Hypothalamus (tissue), 51 donors: ENCODE measurements around the gene EXOC8.
A peak's percentile ranks its signal among the peaks of the same experiment; 100 is the strongest.
"Not testable (repeated sequence)": the region's sequence is repeated elsewhere in the genome, so short reads cannot be mapped to it uniquely, and the experiment has no call there.

Source experiments
- DNase-seq, 51 donors: peaks; one replicate each; lab custom pipeline; 2025; lab: John Stamatoyannopoulos, UW

The EXOC8 gene

DNA sequence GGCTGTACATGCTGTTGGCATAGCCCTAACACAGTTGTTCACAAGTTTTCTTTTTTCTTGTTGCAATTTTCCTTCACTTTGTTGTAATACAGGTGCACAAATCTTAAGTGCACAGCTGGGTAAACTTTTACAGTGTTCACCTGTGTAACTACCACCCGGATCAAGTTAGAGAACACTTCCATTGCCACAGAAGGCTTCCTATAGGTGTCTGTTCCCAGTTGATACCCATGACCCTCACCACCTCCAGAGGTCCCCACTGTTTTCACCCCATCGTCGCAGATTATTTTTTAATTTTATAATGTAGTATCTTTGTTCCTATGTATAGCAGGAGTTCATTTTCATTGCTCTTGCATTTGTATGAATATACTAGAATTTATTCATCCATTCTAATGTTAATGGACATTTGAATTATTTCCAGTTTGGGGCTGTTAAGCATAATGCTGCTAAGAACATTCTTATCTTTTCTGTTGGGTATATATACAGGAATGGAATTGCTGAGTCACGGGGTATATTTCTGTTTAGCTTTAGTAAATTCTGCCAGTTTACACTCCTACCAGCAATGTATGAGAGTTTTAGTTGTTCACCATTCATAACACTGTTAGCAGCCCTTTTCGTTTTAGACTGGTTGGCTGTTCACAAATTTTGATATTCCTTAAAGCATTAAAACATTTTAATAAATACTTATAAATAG, 16.8 kb upstream of the EXOC8 start:
- no peak for DNase-seq

DNA sequence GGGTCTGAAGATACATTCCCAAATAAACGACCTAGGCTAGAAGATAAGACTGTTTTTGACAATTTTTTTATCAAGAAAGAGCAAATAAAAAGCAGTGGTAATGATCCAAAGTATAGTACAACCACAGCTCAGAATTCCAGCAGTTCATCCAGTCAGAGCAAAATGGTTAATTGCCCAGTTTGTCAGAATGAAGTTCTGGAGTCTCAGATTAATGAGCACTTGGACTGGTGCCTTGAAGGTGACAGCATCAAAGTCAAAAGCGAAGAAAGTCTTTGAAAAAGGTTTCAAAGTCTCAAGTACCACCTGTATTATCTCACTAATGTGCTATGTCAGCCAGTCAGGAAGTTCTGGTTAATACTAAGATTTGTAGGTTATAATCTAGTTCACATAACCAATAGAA, 15.4 kb upstream of the EXOC8 start:
- no peak for DNase-seq

- DNase-seq, result no peak
These were observed 14.2 kb upstream of the EXOC8 start for GRCh38 chr1:231351816-231352215.

DNA sequence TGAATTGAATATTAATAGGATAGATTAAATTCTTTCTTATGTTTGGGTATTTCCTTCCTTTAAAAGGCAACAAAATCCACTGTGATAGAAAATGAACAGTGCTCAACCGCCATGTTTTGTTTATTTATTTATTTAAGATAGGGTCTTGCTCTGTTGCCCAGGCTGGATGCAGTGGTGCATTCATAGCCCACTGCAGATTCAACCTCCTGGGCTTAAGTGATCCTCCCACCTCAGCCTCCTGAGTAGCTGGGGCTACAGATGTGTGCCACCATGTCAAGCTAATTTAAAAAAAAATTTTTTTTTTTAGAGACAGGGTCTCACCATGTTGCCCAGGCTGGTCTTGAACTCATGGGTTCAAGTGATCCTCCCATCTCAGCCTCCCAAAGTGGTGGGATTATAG, 11.2 kb upstream of the EXOC8 start:
- not testable (repeated sequence) for DNase-seq

GRCh38 chr1:231348442-231348841, 10.8 kb upstream of the EXOC8 start:
- no peak for DNase-seq

- no peak for DNase-seq
These were observed 10.3 kb upstream of the EXOC8 start for GRCh38 chr1:231347961-231348360.

GRCh38 chr1:231340328-231341013, 2.8 kb upstream of the EXOC8 start:
- no peak for DNase-seq

DNA sequence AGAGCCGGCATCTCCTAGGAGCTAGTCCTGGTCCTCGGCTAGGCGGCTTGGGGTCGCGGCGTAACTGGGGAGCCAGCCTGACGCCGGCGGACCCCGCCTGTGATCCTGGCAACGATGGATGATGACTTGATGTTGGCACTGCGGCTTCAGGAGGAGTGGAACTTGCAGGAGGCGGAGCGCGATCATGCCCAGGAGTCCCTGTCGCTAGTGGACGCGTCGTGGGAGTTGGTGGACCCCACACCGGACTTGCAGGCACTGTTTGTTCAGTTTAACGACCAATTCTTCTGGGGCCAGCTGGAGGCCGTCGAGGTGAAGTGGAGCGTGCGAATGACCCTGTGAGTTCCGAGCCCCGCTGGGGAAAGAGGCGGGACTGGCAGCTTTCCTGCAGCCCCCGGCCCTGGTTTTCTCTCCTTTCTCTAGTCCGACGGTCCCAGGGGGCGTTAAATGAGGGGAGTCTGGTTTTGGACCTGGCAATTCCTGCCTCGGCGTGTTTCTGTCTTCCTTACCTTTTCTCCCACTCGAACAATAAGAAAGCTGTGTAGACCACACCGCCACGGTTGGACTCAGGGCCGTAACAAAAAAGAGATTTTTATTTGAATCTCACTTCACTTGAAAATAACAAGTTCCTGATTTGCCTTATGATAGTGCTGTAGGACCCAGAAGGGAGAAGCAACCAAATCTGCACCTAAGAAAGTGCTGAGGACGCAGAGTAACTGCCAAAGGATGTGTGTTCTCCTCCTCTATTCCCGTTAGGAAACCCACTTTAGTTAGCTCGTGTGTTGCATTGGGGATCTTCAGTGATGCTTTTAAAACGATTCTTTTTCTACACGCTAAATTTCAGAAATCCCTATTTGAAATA, 847 bp upstream of the EXOC8 start, which contains the start of gene SPRTN:
TSS of gene SPRTN (plus strand) at position 24 of the 859 bp plus-strand sequence. CDS start at position 115, 91 bp downstream.
- DNase-seq, result peak in 5 of 51 donors; percentile 10 to 73 (median 62)

- DNase-seq, result peak in 4 of 51 donors; percentile 38 to 70 (median 46)
These were observed 595 bp downstream of the EXOC8 start for GRCh38 chr1:231337043-231337471.

GRCh38 chr1:231335663-231336602, 1.7 kb downstream of the EXOC8 start:
- DNase-seq, result no peak

DNA sequence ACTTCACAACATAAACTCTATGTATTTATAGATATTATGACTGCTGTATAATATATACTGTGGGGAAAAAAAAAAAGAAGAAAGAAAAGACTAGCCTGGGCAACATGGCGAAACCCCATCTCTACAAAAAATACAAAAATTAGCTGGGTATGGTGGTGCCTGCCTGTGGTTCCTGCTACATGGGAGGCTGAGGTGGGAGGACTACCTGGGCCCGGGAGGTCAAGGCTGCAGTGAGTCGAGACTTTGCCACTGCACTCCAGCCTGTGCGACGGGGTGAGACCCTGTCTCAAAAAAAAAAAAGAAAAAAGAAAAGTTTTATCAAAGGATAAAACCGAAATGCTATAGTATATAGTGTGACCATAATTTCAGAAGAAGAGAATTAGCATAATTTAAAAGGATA, 2.7 kb downstream of the EXOC8 start:
- DNase-seq, result no peak

DNA sequence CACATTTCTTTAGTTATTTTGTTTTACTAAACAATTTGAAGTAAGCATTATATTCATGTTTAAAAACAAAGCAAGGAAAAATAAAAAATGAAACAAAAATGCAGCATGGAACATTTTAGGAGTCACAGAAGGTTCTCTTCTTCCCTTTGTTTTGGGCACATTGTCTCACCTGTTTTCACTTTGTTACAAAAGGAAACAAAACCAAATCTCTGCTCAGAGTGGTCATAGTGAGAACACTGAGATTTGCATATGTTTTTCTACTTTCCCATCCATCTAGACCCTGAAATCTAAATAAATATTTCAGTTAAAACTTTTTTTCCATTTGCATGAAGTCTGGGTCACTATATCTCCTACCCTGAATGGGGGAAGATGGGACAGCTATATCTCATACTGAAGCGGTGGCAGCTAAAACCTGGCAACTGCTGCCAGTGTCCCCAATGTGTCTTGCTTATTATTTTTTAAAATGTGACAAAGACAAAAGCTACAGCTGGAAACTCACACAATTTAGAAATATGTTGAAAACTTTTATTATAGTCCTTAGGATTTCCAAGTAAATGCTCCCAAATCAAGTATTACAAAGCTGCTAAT, 3.5 kb downstream of the EXOC8 start:
- no peak for DNase-seq

DNA sequence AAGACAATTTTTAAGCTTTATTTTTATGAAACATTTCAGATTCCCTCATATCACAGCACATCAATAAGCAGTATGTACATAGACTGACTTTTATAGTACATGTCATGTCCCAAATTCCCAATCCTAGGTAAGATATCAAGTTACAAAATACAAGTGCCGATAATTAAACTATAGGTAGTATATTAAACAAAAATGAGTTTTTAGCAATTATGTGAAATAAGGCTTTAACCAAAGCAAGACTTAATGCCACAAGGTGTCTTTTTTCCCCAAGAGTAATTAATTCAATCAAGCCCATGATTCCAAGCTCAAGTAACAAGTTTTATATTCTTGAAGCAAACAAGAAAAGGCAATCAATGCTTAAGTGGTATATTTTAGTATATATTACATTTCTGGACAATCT, 4.9 kb downstream of the EXOC8 start:
- DNase-seq, result no peak

DNA sequence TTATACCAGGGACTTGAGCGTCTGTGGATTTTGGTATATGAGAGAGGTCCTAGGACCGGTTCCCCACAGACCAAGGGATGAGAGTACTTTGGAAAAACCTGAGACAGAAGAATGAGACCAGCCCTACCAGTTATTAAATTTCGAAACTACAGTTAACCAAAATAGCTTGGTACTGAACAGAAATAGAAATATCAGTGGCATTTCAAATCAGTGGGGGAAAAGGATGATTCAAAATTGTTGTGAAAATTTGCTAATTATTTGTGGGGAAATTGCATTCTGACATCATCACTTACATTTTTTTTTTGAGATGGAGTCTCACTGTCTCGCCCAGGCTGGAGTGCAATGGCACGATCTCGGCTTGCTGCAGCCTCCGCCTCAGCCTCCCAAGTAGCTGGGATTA, 8.2 kb downstream of the EXOC8 start:
- no peak for DNase-seq

GRCh38 chr1:231327617-231328016, 10.0 kb downstream of the EXOC8 start:
- DNase-seq, result no peak

GRCh38 chr1:231326248-231326647, 11.4 kb downstream of the EXOC8 start:
- no peak for DNase-seq

DNA sequence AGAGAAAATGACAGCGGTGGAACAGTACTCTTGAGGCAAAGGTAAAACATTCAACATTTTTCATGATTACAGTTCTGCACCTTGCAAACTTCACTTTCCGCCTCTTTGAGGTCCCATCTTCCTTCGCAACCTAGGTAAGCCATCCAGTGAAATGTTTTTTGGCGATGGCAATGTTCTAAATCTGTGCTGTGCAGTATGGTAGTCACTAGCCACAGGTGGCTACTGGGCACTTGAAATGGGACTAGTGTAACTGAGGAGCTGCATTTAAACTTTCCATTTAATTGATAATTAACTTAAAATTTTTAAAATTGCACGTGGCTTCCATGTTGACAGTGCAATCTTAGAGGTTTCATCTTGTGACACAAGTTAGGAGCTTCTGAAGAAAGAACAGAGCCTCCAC, 13.0 kb downstream of the EXOC8 start:
- DNase-seq, result no peak

DNA sequence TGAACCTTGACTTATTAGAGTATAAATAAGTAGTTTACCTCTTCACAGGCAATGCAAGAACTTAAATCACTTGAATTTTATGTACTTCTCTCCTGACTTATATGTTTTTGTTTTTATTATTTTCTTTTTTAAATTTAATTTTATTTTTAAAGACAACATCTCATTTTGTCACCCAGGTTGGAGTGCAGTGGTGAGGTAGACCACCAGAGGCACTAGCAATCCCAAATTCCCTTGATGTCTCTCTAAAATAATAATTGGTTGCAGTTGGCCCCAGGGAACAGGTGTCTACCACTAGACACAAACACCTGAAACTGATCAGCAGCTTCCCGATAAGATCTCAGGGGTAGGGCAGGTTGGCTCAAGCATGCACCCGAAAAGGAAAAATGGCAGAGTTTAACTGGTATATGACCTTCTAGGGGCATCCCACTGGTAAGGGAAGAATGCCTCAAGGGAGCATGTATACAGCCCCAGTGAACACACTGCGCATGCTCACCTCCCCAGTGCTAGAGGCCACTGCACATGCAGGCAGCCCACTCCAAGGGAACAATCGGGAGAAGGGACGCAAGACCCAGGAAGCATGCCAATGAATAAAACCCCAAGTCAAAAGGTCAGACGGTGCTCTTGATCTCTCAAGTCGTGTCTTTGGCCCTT, 14.6 kb downstream of the EXOC8 start:
- no peak for DNase-seq

- DNase-seq, result no peak
These were observed 18.6 kb downstream of the EXOC8 start for GRCh38 chr1:231319080-231319479.
